ENCODE measurements around the gene RBP5. TPM values are rescaled to one million over a fixed set of nuclear protein-coding genes. Genes with fewer than 3 reads are reported as not detected.
"Not testable (repeated sequence)": the region's sequence is repeated elsewhere in the genome, so short reads cannot be mapped to it uniquely, and the experiment has no call there.

Gene RBP5
- polyA plus RNA-seq, 3 donors = 50.9 to 65.4 (median 52.6) TPM

- DNase-seq (ENCODE audit: low read depth in 3 of 3, low spot score in 2 of 3) = no peak
These were observed 3.0 kb downstream of the RBP5 start for GRCh38 chr12:7125632-7126227.

- DNase-seq (ENCODE audit: low read depth in 3 of 3, low spot score in 2 of 3) = no peak
These were observed 4.7 kb downstream of the RBP5 start for GRCh38 chr12:7123806-7124522.

GRCh38 chr12:7122811-7123769, 5.6 kb downstream of the RBP5 start:
- DNase-seq (ENCODE audit: low read depth in 3 of 3, low spot score in 2 of 3) = no peak

GRCh38 chr12:7121324-7121723, 7.4 kb downstream of the RBP5 start:
- no peak for DNase-seq (ENCODE audit: low read depth in 3 of 3, low spot score in 2 of 3)

- DNase-seq (ENCODE audit: low read depth in 3 of 3, low spot score in 2 of 3) = no peak
These were observed 8.5 kb downstream of the RBP5 start for GRCh38 chr12:7120166-7120565.

GRCh38 chr12:7118881-7119280, 9.8 kb downstream of the RBP5 start:
- DNase-seq (ENCODE audit: low read depth in 3 of 3, low spot score in 2 of 3) = no peak

- DNase-seq (ENCODE audit: low read depth in 3 of 3, low spot score in 2 of 3) = no peak
These were observed 11.0 kb downstream of the RBP5 start for GRCh38 chr12:7117670-7118069.

- DNase-seq (ENCODE audit: low read depth in 3 of 3, low spot score in 2 of 3) = no peak
These were observed 11.8 kb downstream of the RBP5 start for GRCh38 chr12:7116916-7117315.

GRCh38 chr12:7116196-7116595, 12.5 kb downstream of the RBP5 start:
- no peak for DNase-seq (ENCODE audit: low read depth in 3 of 3, low spot score in 2 of 3)

- no peak for DNase-seq (ENCODE audit: low read depth in 3 of 3, low spot score in 2 of 3)
These were observed 13.8 kb downstream of the RBP5 start for GRCh38 chr12:7114851-7115250.

GRCh38 chr12:7114008-7114407, 14.7 kb downstream of the RBP5 start:
- DNase-seq (ENCODE audit: low read depth in 3 of 3, low spot score in 2 of 3) = no peak

- DNase-seq (ENCODE audit: low read depth in 3 of 3, low spot score in 2 of 3) = no peak
These were observed 15.3 kb downstream of the RBP5 start for GRCh38 chr12:7113389-7113871.

GRCh38 chr12:7112041-7112440, 16.6 kb downstream of the RBP5 start:
- DNase-seq (ENCODE audit: low read depth in 3 of 3, low spot score in 2 of 3) = no peak

- no peak for DNase-seq (ENCODE audit: low read depth in 3 of 3, low spot score in 2 of 3)
These were observed 18.0 kb downstream of the RBP5 start for GRCh38 chr12:7110661-7111060.

GRCh38 chr12:7109572-7109920, 19.1 kb downstream of the RBP5 start:
- DNase-seq (ENCODE audit: low read depth in 3 of 3, low spot score in 2 of 3) = no peak

- peak in 2 of 3 donors; percentile 77 to 78 for DNase-seq (ENCODE audit: low read depth in 3 of 3, low spot score in 2 of 3)
These were observed 19.7 kb downstream of the RBP5 start, which contains the start of gene C1RL for GRCh38 chr12:7108796-7109571. Gene C1RL (minus strand): TSS chr12:7109214. CDS start chr12:7109180, 34 bp downstream.

- DNase-seq (ENCODE audit: low read depth in 3 of 3, low spot score in 2 of 3) = no peak
These were observed 20.5 kb downstream of the RBP5 start for GRCh38 chr12:7108003-7108795.

GRCh38 chr12:7107636-7108002, 21.1 kb downstream of the RBP5 start:
- DNase-seq (ENCODE audit: low read depth in 3 of 3, low spot score in 2 of 3) = no peak

- DNase-seq (ENCODE audit: low read depth in 3 of 3, low spot score in 2 of 3) = not testable (repeated sequence)
These were observed 21.5 kb downstream of the RBP5 start for GRCh38 chr12:7107181-7107580.

GRCh38 chr12:7106082-7106481, 22.6 kb downstream of the RBP5 start:
- DNase-seq (ENCODE audit: low read depth in 3 of 3, low spot score in 2 of 3) = no peak
